K562 (cell line): ENCODE measurements around the gene PLXNB2. TPM values are rescaled to one million over a fixed set of nuclear protein-coding genes. Genes with fewer than 3 reads are reported as not detected.

Experiments used
- CCNT2 ChIP-seq: IDR thresholded peaks from 2 replicates; pipeline ENCODE4 v1.6.1; 2011; ENCODE audit warnings: borderline replicate concordance, low read depth, mild to moderate bottlenecking, moderate library complexity, mixed read lengths, low read length; ENCODE audit not compliant: insufficient read length; ENCODE audit errors: extremely low read depth
- CREM ChIP-seq: IDR thresholded peaks from 2 replicates; pipeline ENCODE4 v1.6.1; 2014; ENCODE audit warnings: antibody characterized with exemption, low read depth
- EP400 ChIP-seq: fragments of 450-650 bp; IDR thresholded peaks from 2 replicates; pipeline ENCODE4 v1.6.1; 2017; ENCODE audit warnings: antibody characterized with exemption, mild to moderate bottlenecking, moderate library complexity
- ETV1 ChIP-seq: fragments of 450-650 bp; conservative IDR thresholded peaks from 2 replicates; pipeline ENCODE4 v1.6.1; 2016; ENCODE audit warnings: missing genetic modification characterization, control low read depth, low read depth, missing compliant biosample characterization
- MYC ChIP-seq, 2 experiments: fragments of 250-450 bp in 1 of 2; sonication (Bioruptor Pico) in 1 of 2; IDR thresholded peaks; 2 replicates each; pipeline versions ENCODE4 v1.5.1 to v1.6.1; 2012 to 2021; ENCODE audit warnings: low read depth in 2 of 2, borderline replicate concordance in 1 of 2, improper control_type of control experiment in 1 of 2, low read length in 1 of 2, mild to moderate bottlenecking in 1 of 2, moderate library complexity in 1 of 2
- NBN ChIP-seq: fragments of 450-650 bp; IDR thresholded peaks from 2 replicates; pipeline ENCODE4 v1.6.1; 2016; ENCODE audit warnings: low read depth, mild to moderate bottlenecking
- NFRKB ChIP-seq: fragments of 450-650 bp; IDR thresholded peaks from 2 replicates; pipeline ENCODE4 v1.6.1; 2016; ENCODE audit warnings: low read depth
- PHF20 ChIP-seq: fragments of 450-650 bp; IDR thresholded peaks from 2 replicates; pipeline ENCODE4 v1.6.1; 2018; ENCODE audit not compliant: partially characterized antibody
- SP1 ChIP-seq: sonication (generic); formaldehyde crosslinking; IDR thresholded peaks from 2 replicates; pipeline ENCODE4 v1.8.1; 2022; ENCODE audit warnings: mild to moderate bottlenecking, missing genetic modification reagents
- ZNF57 ChIP-seq: fragments of 450-650 bp; formaldehyde crosslinking; IDR thresholded peaks from 2 replicates; pipeline ENCODE4 v1.4.0; 2020; ENCODE audit warnings: mild to moderate bottlenecking, moderate library complexity
- polyA plus RNA-seq, 8 experiments: library from polyadenylated mRNA; depleted of rRNA in 4 of 8; stranded (reverse) in 5 of 8; unstranded in 3 of 8; fragments of >200 nt; fragmentation: Nextera tagmentation in 2 of 8; fragmentation: Illumina TruSeq in 1 of 8; extraction: Ambion mirVana in 2 of 8; extraction: Trizol in 1 of 8; gene quantifications; 2 replicates each; pipeline versions ENCODE4 v1.2.1 to v1.2.3, GENCODE V29; 2011 to 2014; ENCODE audit warnings: inconsistent platforms in 1 of 8, missing spikeins in 1 of 8
- total RNA-seq, 7 experiments: library from RNA; depleted of rRNA in 6 of 7; stranded (reverse); fragments of >200 nt in 6 of 7; fragmentation: Illumina TruSeq in 2 of 7; extraction: Trizol in 2 of 7; gene quantifications; 2 replicates each; pipeline versions ENCODE4 v1.2.1 to v1.2.3, GENCODE V29; 2011 to 2021; ENCODE audit warnings: low replicate concordance in 1 of 7
- TF ChIP-seq, protein P1 (sequence below), 2 experiments: fragments of 450-650 bp; conservative IDR thresholded peaks; 2 replicates each; pipeline ENCODE4 v1.6.1; 2017; ENCODE audit warnings: mild to moderate bottlenecking in 2 of 2, moderate library complexity in 2 of 2
- TF ChIP-seq, protein P2 (sequence below): sonication (generic); formaldehyde crosslinking; IDR thresholded peaks from 2 replicates; pipeline ENCODE4 v1.4.0; 2020; ENCODE audit warnings: mild to moderate bottlenecking, missing genetic modification reagents
- TF ChIP-seq, protein P3 (sequence below), 2 experiments: fragments of 450-650 bp in 1 of 2; sonication (generic) in 1 of 2; formaldehyde crosslinking in 1 of 2; IDR thresholded peaks; 2 replicates each; pipeline versions ENCODE4 v1.7.1 to v1.9.0; 2016 to 2022; ENCODE audit warnings: inconsistent platforms in 1 of 2, mild to moderate bottlenecking in 1 of 2, missing genetic modification reagents in 1 of 2

The PLXNB2 gene
- total and polyA plus RNA-seq, 9 of the 15 experiments (the other 6 are each of a cell fraction or from before 2014, with no cell fraction given), result 0.15 to 45.1 (median 13.6) TPM

- TF ChIP-seq, protein P1, sequence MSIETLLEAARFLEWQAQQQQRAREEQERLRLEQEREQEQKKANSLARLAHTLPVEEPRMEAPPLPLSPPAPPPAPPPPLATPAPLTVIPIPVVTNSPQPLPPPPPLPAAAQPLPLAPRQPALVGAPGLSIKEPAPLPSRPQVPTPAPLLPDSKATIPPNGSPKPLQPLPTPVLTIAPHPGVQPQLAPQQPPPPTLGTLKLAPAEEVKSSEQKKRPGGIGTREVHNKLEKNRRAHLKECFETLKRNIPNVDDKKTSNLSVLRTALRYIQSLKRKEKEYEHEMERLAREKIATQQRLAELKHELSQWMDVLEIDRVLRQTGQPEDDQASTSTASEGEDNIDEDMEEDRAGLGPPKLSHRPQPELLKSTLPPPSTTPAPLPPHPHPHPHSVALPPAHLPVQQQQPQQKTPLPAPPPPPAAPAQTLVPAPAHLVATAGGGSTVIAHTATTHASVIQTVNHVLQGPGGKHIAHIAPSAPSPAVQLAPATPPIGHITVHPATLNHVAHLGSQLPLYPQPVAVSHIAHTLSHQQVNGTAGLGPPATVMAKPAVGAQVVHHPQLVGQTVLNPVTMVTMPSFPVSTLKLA (conservative IDR thresholded peaks at IDR 0.05), result peak in 1 of 2 experiments; percentile 57; a peak in 2 of 4 replicates
- TF ChIP-seq, protein P2, sequence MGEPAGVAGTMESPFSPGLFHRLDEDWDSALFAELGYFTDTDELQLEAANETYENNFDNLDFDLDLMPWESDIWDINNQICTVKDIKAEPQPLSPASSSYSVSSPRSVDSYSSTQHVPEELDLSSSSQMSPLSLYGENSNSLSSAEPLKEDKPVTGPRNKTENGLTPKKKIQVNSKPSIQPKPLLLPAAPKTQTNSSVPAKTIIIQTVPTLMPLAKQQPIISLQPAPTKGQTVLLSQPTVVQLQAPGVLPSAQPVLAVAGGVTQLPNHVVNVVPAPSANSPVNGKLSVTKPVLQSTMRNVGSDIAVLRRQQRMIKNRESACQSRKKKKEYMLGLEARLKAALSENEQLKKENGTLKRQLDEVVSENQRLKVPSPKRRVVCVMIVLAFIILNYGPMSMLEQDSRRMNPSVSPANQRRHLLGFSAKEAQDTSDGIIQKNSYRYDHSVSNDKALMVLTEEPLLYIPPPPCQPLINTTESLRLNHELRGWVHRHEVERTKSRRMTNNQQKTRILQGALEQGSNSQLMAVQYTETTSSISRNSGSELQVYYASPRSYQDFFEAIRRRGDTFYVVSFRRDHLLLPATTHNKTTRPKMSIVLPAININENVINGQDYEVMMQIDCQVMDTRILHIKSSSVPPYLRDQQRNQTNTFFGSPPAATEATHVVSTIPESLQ (CRISPR knock-in tag), result 0 out of 2 replicates have a peak, but pooled peaks have one; percentile 54
- TF ChIP-seq EP400, result peak; percentile 63; the same call in 1 of the 2 replicates
- no peak for TF ChIP-seq ZNF57 (CRISPR knock-in tag)
- TF ChIP-seq NFRKB, result 0 out of 2 replicates have a peak, but pooled peaks have one; percentile 47
- TF ChIP-seq, protein P3, sequence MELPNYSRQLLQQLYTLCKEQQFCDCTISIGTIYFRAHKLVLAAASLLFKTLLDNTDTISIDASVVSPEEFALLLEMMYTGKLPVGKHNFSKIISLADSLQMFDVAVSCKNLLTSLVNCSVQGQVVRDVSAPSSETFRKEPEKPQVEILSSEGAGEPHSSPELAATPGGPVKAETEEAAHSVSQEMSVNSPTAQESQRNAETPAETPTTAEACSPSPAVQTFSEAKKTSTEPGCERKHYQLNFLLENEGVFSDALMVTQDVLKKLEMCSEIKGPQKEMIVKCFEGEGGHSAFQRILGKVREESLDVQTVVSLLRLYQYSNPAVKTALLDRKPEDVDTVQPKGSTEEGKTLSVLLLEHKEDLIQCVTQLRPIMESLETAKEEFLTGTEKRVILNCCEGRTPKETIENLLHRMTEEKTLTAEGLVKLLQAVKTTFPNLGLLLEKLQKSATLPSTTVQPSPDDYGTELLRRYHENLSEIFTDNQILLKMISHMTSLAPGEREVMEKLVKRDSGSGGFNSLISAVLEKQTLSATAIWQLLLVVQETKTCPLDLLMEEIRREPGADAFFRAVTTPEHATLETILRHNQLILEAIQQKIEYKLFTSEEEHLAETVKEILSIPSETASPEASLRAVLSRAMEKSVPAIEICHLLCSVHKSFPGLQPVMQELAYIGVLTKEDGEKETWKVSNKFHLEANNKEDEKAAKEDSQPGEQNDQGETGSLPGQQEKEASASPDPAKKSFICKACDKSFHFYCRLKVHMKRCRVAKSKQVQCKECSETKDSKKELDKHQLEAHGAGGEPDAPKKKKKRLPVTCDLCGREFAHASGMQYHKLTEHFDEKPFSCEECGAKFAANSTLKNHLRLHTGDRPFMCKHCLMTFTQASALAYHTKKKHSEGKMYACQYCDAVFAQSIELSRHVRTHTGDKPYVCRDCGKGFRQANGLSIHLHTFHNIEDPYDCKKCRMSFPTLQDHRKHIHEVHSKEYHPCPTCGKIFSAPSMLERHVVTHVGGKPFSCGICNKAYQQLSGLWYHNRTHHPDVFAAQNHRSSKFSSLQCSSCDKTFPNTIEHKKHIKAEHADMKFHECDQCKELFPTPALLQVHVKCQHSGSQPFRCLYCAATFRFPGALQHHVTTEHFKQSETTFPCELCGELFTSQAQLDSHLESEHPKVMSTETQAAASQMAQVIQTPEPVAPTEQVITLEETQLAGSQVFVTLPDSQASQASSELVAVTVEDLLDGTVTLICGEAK (IDR thresholded peaks at IDR 0.05), result peak; percentile 72; the same call in 1 of the 2 replicates
- TF ChIP-seq, protein P3 (CRISPR knock-in tag; IDR thresholded peaks at IDR 0.05), result no peak
- TF ChIP-seq CREM, result peak; percentile 41; the same call in 1 of the 2 replicates
- TF ChIP-seq NBN, result no peak
- peak; percentile 64 for TF ChIP-seq PHF20
- TF ChIP-seq SP1 (CRISPR knock-in tag), result peak; percentile 35; the same call in 1 of the 2 replicates
- 0 out of 2 replicates have a peak, but pooled peaks have one; percentile 11 for TF ChIP-seq ETV1 (tag)
- TF ChIP-seq CCNT2, result peak; percentile 75
- TF ChIP-seq MYC (IDR thresholded peaks at IDR 0.05; ENCODE audit: low read depth, low read length), result peak; percentile 74; the same call in 1 of the 2 replicates
- peak; percentile 31; the same call in 1 of the 2 replicates for TF ChIP-seq MYC (CRISPR knock-in tag; IDR thresholded peaks at IDR 0.05; ENCODE audit: borderline replicate concordance, low read depth)
Measured at GRCh38 chr22:50326956-50327710, 19.7 kb upstream of the PLXNB2 start, which contains the start of gene DENND6B (continued).
